ENCODE results near the gene AQP6.

AQP6 gene

GRCh38 chr12:50005175-50005574 is 32.4 kb downstream of the AQP6 start:
- DNase-seq = no peak

GRCh38 chr12:50006280-50006679 is 33.5 kb downstream of the AQP6 start:
- no peak for DNase-seq

GRCh38 chr12:50006754-50007442 is 34.2 kb downstream of the AQP6 start:
- DNase-seq = no peak

- DNase-seq = no peak
Measured at GRCh38 chr12:50013361-50014147, 40.8 kb downstream of the AQP6 start.

GRCh38 chr12:50014342-50014741 is 41.6 kb downstream of the AQP6 start:
- DNase-seq = no peak

GRCh38 chr12:50016501-50017475 is 44.0 kb downstream of the AQP6 start:
- DNase-seq = no peak

GRCh38 chr12:50017641-50018040 is 44.9 kb downstream of the AQP6 start:
- no peak for DNase-seq

GRCh38 chr12:50018154-50018553 is 45.4 kb downstream of the AQP6 start:
- DNase-seq = no peak

GRCh38 chr12:50018968-50019367 is 46.2 kb downstream of the AQP6 start:
- DNase-seq = no peak

GRCh38 chr12:50019524-50019923 is 46.8 kb downstream of the AQP6 start:
- no peak for DNase-seq

GRCh38 chr12:50021031-50021430 is 48.3 kb downstream of the AQP6 start:
- DNase-seq = no peak

GRCh38 chr12:50022903-50023302 is 50.2 kb downstream of the AQP6 start:
- DNase-seq = no peak

- no peak for DNase-seq
Measured at GRCh38 chr12:50024227-50024626, 51.5 kb downstream of the AQP6 start.

- no peak for DNase-seq
Measured at GRCh38 chr12:50024805-50025186, 52.0 kb downstream of the AQP6 start.

GRCh38 chr12:50025187-50026059 is 52.7 kb downstream of the AQP6 start, which contains the start of gene RACGAP1:
TSS of gene RACGAP1 (minus strand) at chr12:50025494. CDS start at chr12:50016715, 8,779 bp downstream.
- peak; percentile 94 for DNase-seq

GRCh38 chr12:50026691-50027090 is 53.9 kb downstream of the AQP6 start:
- no peak for DNase-seq

All from activated gamma-delta T cell treated with Interleukin-2 at 50 U/mL for 16 hours (primary cell).